Right cardiac atrium (tissue), 5 donors: ENCODE results near the gene SF3A1. TPM values are rescaled to one million over a fixed set of nuclear protein-coding genes. Genes with fewer than 3 reads are reported as not detected.

ENCODE experiments used
- ATAC-seq, 2 donors: fragments of 200-7000 bp; cut with Tn5 transposase; one replicate each; pipeline versions ENCODE4 v1.8.0 to v1.9.1; 2020; ENCODE audit warnings: moderate library complexity in 2 of 2, mild to moderate bottlenecking in 1 of 2
- DNase-seq, 3 donors: peaks; one replicate each; pipeline ENCODE4 v3.0.0-alpha.2; 2020
- H3K27ac ChIP-seq: one replicate; pipeline ENCODE4 v1.5.1; 2013; ENCODE audit warnings: mild to moderate bottlenecking, low read length, control low read depth, moderate library complexity
- H3K27me3 ChIP-seq: one replicate; pipeline ENCODE4 v1.6.1; 2013; ENCODE audit not compliant: control insufficient read depth, insufficient read depth
- H3K4me1 ChIP-seq: one replicate; pipeline ENCODE4 v1.6.1; 2013; ENCODE audit warnings: low read length; ENCODE audit not compliant: control insufficient read depth, insufficient read depth
- H3K4me3 ChIP-seq: one replicate; pipeline ENCODE4 v1.5.1; 2013; ENCODE audit warnings: low read length, control low read depth
- H3K9me3 ChIP-seq: one replicate; pipeline ENCODE4 v1.6.1; 2013; ENCODE audit warnings: low read length; ENCODE audit not compliant: control insufficient read depth
- WGBS: extraction: QIAGEN DNeasy Blood & Tissue Kit; methylation state at CpG from one replicate; pipeline ENCODE4 v1.1.7; 2013; 5-methylcytosine and 5-hydroxymethylcytosine counted together
- intact Hi-C, 4 donors: fragments of 100-400 bp; cut with DNase I; formaldehyde crosslinking; loops; one replicate each; pipeline versions ENCODE4 v1.11.0 to v1.14.0; 2022 to 2023
- polyA plus RNA-seq: library from polyadenylated mRNA; stranded (reverse); fragments of 200-250 nt; gene quantifications from one replicate; pipeline ENCODE4 v1.2.3, GENCODE V29; 2013
- total RNA-seq, 4 donors: library from RNA; stranded (reverse); fragmentation: NEBNext Ultra II Directional; extraction: Animal tissue kit (Norgen Biotek cat#: 25700); gene quantifications; one replicate each; pipeline ENCODE4 v1.2.1, GENCODE V29; 2021
- donor health status: healthy with polysubstance abuse.
- donor health status: DM: no; HTN: yes; CAD: no.
- donor health status: DM: no; HTN: no; CAD: no.
- donor health status: DM: no; HTN: yes; CAD: no; lungs with severe emphysema.
- donor health status: DM: yes; HTN: yes; CAD: no.

Gene SF3A1
- total and polyA plus RNA-seq, 5 donors, result 16.2 to 110 (median 107) TPM

DNA sequence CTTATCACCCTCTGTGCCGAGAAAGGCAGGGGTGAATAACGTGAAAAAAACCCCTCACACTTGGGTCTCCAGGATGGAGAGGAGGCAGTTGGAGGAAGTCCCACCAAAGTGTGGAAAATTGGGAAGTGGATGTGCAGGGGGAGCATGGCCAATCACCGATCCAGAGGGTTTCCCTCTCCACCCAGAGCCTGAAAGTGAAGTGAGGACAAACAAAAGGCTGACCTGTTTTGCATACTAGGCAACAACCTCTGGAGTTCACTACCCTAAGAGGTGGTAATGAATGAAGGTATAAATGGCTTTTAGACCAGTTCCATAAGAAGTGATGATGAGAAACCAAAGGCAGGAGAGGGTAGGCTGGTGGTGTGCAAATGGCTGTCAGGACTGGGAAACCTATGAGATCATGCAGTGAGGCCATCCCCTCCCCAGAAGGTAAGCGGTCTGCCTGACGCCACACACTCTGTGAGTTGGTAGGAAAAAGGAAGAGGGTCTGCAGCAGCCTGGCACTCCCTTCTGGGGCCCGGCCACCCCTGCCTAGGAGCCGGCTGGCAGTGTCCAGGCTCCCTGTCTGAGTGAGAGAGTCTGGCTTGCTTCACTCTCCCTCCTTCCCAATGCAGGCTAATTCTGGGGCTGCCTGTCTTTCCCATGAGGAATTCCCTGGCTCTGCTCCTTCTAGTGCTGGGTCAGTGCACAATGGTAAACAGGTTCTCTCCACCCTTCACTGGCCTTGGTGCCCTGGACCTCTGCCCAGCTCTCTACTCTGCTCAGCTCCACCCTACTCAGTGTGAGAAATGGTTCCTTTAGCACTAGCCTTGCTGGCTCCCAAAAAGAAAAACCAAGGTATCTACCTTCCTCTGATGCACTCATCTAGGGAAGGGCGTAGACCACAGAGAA is 45.6 kb downstream of the SF3A1 start:
- peak; percentile 91 to 94 for ATAC-seq

DNA sequence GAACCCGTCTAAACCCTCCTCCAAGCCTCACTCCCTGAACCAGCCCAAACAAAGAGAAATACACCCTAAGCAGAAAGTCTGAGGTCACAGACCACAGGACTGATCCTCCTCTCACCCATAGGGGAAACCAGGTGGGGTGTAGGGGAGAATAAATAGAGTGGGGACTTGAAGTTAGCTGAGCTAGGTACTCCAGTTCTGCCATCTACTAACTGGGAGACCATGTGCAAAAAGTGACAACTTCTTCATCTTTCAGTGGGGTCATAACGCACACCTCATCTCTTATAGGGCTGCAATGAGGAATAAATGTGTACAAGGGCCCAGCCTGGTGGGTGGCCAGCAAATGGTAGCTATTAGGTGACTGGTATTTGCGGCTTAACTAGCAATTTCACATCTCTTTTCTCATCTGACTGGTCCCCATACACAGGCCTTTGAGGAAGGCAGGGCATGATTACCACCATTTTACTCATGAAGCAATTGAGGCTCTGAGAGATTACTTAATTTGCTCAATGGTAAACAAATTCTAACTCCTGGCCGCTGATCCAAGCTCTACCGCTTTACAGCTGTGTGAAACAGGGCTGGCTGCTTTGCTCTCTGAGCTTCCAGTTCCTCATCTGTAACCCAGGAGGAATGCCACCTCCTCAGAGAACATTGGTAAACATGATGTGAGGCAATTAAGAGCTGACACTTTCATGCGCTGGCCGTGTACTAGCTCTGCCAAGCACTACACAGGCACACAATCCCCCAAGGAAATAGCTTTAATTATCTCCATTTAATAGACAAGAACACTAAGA is 46.5 kb downstream of the SF3A1 start:
- ATAC-seq, result peak; percentile 43
- WGBS, result 63% methylated on average over 7 of the region's 7 CpGs
- DNase-seq, result peak in 1 of 3 donors; percentile 67
- no peaks in the 10 kb centered on the region for H3K27me3 ChIP-seq
- peaks cover 52% of the 10 kb centered on the region for H3K4me1 ChIP-seq
- H3K4me3 ChIP-seq, result no peak overlapping the region
- H3K27ac ChIP-seq, result peak overlapping the region; percentile 33
- no peaks in the 10 kb centered on the region for H3K9me3 ChIP-seq
- intact Hi-C loops, result no loop called here

More for the DNA sequence above, 45.6 kb downstream of the SF3A1 start:
- intact Hi-C loops, result no loop called here
- Histone ChIP-seq H3K27ac (peak overlapping the region; percentile 33), H3K9me3 (no peaks in the 10 kb centered on the region), H3K4me3 (no peak overlapping the region), H3K4me1 (peaks cover 45% of the 10 kb centered on the region), H3K27me3 (no peaks in the 10 kb centered on the region)
- 33% methylated on average over 8 of the region's 8 CpGs for WGBS
- DNase-seq, result peak; percentile 82 to 93 (median 89)

GRCh38 chr22:30308518-30309230 is 48.0 kb downstream of the SF3A1 start:
- peak overlapping the region; percentile 26 for H3K27ac ChIP-seq
- peaks cover 61% of the 10 kb centered on the region for H3K4me1 ChIP-seq
- H3K9me3 ChIP-seq, result no peaks in the 10 kb centered on the region

GRCh38 chr22:30308093-30308492 is 48.6 kb downstream of the SF3A1 start:
- H3K4me3 ChIP-seq, result no peak overlapping the region
- peaks cover 64% of the 10 kb centered on the region for H3K4me1 ChIP-seq
- H3K27ac ChIP-seq, result no peak overlapping the region
- DNase-seq (peak in 1 of 3 donors; percentile 10), ATAC-seq (no peak)
- 82% methylated on average over 2 of the region's 2 CpGs for WGBS
- no peaks in the 10 kb centered on the region for H3K9me3 ChIP-seq
- no peaks in the 10 kb centered on the region for H3K27me3 ChIP-seq
- intact Hi-C loops, result no loop called here

More at GRCh38 chr22:30308518-30309230, 48.0 kb downstream of the SF3A1 start:
- no peak overlapping the region for H3K4me3 ChIP-seq
- 70% methylated on average over 5 of the region's 5 CpGs for whole genome bisulfite sequencing
- peak in 1 of 3 donors; percentile 32 for DNase-seq
- H3K27me3 ChIP-seq, result no peaks in the 10 kb centered on the region
- ATAC-seq, result no peak
- intact Hi-C loops, result no loop called here

GRCh38 chr22:30307041-30307574 is 49.6 kb downstream of the SF3A1 start:
- Histone ChIP-seq H3K9me3 (no peaks in the 10 kb centered on the region), H3K4me1 (peaks cover 59% of the 10 kb centered on the region), H3K27me3 (no peaks in the 10 kb centered on the region), H3K27ac (peak overlapping the region; percentile 49), H3K4me3 (no peak overlapping the region)
- intact Hi-C loops, result no loop called here
- no peak for ATAC-seq
- DNase-seq, result peak in 2 of 3 donors; percentile 4 to 18
- WGBS, result 59% methylated on average over 4 of the region's 4 CpGs

GRCh38 chr22:30306627-30307011 is 50.1 kb downstream of the SF3A1 start:
- Histone ChIP-seq H3K9me3 (no peaks in the 10 kb centered on the region), H3K4me1 (peaks cover 59% of the 10 kb centered on the region), H3K27ac (no peak overlapping the region), H3K27me3 (no peaks in the 10 kb centered on the region), H3K4me3 (no peak overlapping the region)
- 86% methylated on average over 1 of the region's 1 CpG for WGBS
- DNase-seq (no peak), ATAC-seq (no peak)
- intact Hi-C loops, result no loop called here

GRCh38 chr22:30305906-30306626 is 50.6 kb downstream of the SF3A1 start:
- Histone ChIP-seq H3K9me3 (no peaks in the 10 kb centered on the region), H3K27me3 (no peaks in the 10 kb centered on the region), H3K4me1 (peaks cover 59% of the 10 kb centered on the region), H3K4me3 (no peak overlapping the region), H3K27ac (peak overlapping the region; percentile 77)
- intact Hi-C loops, result no loop called here
- WGBS, result 50% methylated on average over 3 of the region's 3 CpGs
- ATAC-seq (no peak), DNase-seq (no peak)

DNA sequence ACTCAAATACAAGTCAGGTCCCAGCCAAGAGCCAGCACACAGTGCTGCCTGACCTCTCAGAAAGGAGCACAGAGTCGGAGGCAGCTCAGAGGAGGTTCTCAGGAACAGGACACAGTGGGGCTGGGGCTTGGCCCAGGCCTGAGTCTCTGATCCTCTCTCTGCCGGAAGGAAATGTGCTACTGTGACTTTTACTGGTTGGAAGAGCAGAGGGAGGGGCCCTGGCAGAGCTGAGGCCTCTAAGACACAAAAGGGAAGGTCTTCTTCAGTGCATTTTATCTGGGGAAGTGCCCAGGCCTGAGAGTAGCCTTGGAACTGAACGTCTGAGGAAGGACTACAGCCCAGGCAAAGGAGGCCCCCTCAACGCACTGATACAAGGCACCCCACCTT is 51.2 kb downstream of the SF3A1 start:
- H3K9me3 ChIP-seq, result no peaks in the 10 kb centered on the region
- peaks cover 55% of the 10 kb centered on the region for H3K4me1 ChIP-seq
- peak; percentile 87 to 88 for ATAC-seq
- peak overlapping the region; percentile 77 for H3K27ac ChIP-seq
- H3K4me3 ChIP-seq, result no peak overlapping the region
- intact Hi-C loops, result no loop called here
- peak; percentile 79 to 92 (median 86) for DNase-seq
- WGBS, result 23% methylated on average over 4 of the region's 4 CpGs
- H3K27me3 ChIP-seq, result no peaks in the 10 kb centered on the region

DNA sequence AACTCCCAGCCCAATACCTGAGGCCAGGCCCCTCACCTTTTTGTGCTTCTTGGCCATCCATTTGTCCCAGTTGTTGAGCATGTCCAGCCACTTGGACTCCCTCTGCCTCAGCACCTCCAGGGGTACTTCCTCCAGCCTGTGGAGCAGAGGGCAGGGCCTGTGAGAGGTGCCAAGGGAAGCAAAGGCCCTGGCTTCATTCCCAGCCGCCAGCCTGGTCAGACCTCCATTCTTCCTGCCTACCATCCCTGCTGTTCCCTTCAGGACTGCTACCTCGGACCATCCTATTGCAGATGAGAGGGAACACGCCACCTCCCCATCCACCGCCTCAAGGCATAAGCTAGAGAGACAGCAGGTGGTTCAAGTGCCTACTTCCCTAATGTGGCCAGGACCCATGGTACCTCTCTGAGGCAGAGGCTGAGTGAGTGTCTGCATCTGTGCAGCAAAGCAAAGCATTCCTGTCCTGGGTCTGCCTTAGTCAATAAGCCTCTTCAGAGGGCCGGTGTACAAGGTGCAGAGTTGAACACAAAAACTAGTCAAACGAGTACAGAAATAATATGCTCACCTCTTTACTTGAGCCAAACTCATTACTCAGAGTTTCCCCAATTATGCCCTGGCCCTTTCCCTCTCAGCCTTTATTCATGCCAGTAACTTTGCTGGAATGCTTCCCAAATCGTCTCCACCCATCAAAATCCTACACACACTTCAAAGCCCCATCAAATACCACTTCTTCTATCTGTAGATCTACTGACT is 52.0 kb downstream of the SF3A1 start:
- Histone ChIP-seq H3K27me3 (no peaks in the 10 kb centered on the region), H3K9me3 (no peaks in the 10 kb centered on the region), H3K4me1 (peaks cover 47% of the 10 kb centered on the region), H3K4me3 (no peak overlapping the region), H3K27ac (peak overlapping the region; percentile 77)
- peak in 2 of 3 donors; percentile 70 to 72 for DNase-seq
- intact Hi-C loops, result no loop called here
- 67% methylated on average over 7 of the region's 7 CpGs for WGBS
- ATAC-seq, result peak; percentile 4 to 45
